ENCODE data around the gene PATZ1. TPM values are rescaled to one million over a fixed set of nuclear protein-coding genes. Genes with fewer than 3 reads are reported as not detected.
A peak's percentile ranks its signal among the peaks of the same experiment; 100 is the strongest.

Gene PATZ1
- total and polyA plus RNA-seq, 2 experiments from 2014 or later = 1.3 to 9.6 TPM

DNA sequence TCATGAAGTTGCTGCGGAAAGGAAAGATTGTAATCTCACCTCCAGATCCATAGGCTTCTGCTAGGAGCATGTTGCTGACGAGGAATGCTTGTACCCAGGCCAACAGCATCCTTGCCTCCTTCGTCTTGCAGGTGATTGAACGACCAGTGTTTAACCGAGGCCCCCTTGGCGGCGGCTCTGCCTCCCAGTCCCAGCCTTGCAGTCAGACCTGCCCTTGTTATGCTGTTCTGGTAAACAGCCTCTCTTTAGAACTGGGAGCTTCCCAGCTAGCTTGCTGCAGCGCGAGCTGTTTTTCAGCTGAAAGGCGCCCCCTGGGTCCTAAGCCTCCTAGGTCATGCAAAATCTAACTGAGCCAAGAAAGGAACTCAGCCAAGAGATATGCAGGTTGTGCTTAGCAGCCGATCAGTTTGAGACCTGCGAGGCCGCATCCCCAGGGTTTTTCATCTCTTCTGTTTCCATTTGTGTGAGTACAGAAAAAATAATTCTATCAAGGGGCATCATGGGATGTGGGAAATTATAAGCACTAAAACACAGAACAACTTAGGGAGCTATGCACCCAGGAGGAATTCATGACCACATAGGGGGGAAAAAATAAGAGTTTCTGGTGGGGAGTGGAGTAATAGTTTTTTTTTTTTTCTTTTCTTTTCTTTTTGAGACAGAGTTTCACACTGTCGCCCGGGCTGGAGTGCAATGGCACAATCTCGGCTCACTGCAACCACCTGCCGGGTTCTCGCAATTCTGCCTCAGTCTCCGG, 53.7 kb downstream of the PATZ1 start, which contains the start of gene PIK3IP1:
TSS of gene PIK3IP1 (minus strand) at position 253 of the 754 bp plus-strand sequence. CDS start at position 109, 144 bp downstream.
- Histone ChIP-seq H3K36me3 (ENCODE audit: low read depth) (no peaks in the 10 kb centered on the region), H3K4me2 (ENCODE audit: unreplicated experiment) (peak within 1 kb of the TSS; percentile 93), H3K79me2 (ENCODE audit: insufficient read depth) (no peaks in the 10 kb centered on the region), H4K20me1 (ENCODE audit: insufficient read depth) (no peaks in the 10 kb centered on the region), H3K9me3 (ENCODE audit: low read depth) (no peaks in the 10 kb centered on the region), H3K9me2 (ENCODE audit: insufficient read depth) (no peaks in the 10 kb centered on the region), H3K4me3 (peak within 1 kb of the TSS; percentile 78), H3K27me3 (replicated peaks; ENCODE audit: insufficient read depth) (no peaks in the 10 kb centered on the region), H3K4me1 (ENCODE audit: insufficient read depth) (peaks cover 24% of the 10 kb centered on the region), H3K27ac (peak within 1 kb of the TSS; percentile 56), H3K9ac (peak within 1 kb of the TSS; percentile 87), H3F3A (ENCODE audit: insufficient read depth) (peaks cover 27% of the 10 kb centered on the region), H2AFZ (peak within 1 kb of the TSS; percentile 87)
- DNase-seq = peak; percentile 91
- in situ Hi-C loops (cut with MboI) = no loop called here
- WGBS, 2 experiments (ENCODE audit: low coverage in 1 of 2, low lambda C conversion rate in 2 of 2, missing lambda C conversion rate in 2 of 2) = 22 to 26% methylated on average over 19 of the region's 19 CpGs
- TF ChIP-seq EZH2 (IDR thresholded peaks at IDR 0.05; ENCODE audit: insufficient read depth, poor library complexity, severe bottlenecking) = no peak
- no peak for TF ChIP-seq EZH2phosphoT487 (IDR thresholded peaks at IDR 0.05; ENCODE audit: insufficient read depth, low read depth)

DNA sequence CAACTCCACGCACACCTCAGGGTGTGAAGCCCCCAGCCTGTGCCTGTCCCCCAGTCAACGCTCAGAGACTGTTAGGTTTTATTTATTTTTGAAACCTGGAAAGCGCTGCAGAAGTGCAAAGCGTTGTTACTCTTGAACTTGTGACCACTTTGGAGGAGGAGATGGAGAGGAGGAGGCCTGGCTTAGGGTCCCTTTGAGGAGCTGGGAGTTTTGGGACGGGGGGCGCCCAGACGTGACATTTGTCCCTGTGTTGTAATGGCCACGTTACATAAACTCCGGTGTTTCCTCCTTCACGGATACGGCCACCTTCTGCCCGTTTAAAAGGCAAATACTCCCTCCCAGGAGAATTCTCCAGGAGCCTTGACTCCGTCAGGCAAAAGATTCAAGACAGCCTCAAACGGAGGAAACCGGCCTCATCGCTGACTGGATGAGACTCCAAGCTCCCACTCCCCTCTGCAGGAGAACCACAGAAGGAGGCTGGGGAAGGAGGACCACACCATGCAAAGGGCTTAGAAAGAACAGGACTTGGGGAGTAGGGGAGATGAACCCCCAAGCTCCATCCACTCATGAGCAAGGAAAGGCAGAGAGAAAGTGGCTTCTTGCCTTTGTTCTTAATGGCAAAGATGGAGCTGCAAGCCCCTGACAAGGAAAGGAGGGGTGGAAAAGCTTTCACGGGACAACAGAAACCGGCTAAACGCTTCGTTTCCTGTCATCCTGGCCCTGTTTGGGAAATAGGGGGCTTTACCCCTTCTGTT, 54.5 kb downstream of the PATZ1 start:
- H3K9me2 ChIP-seq (ENCODE audit: insufficient read depth) = no peaks in the 10 kb centered on the region
- DNase-seq = peak; percentile 60
- H3K27me3 ChIP-seq (replicated peaks; ENCODE audit: insufficient read depth) = no peaks in the 10 kb centered on the region
- WGBS, 2 experiments (ENCODE audit: low coverage in 1 of 2, low lambda C conversion rate in 2 of 2, missing lambda C conversion rate in 2 of 2) = 2% methylated on average over 20 of the region's 20 CpGs
- no peak for TF ChIP-seq EZH2phosphoT487 (IDR thresholded peaks at IDR 0.05; ENCODE audit: insufficient read depth, low read depth)
- TF ChIP-seq EZH2 (IDR thresholded peaks at IDR 0.05; ENCODE audit: insufficient read depth, poor library complexity, severe bottlenecking) = no peak
- peaks cover 18% of the 10 kb centered on the region for H3K4me1 ChIP-seq (ENCODE audit: insufficient read depth)
- H3K9ac ChIP-seq = peak overlapping the region; percentile 87
- peak overlapping the region; percentile 78 for H3K4me3 ChIP-seq
- in situ Hi-C loops (cut with MboI) = no loop called here
- H3K36me3 ChIP-seq (ENCODE audit: low read depth) = no peaks in the 10 kb centered on the region
- peaks cover 21% of the 10 kb centered on the region for H3F3A ChIP-seq (ENCODE audit: insufficient read depth)
- no peaks in the 10 kb centered on the region for H3K9me3 ChIP-seq (ENCODE audit: low read depth)
- H3K79me2 ChIP-seq (ENCODE audit: insufficient read depth) = no peaks in the 10 kb centered on the region
- H3K27ac ChIP-seq = peak overlapping the region; percentile 56
- H4K20me1 ChIP-seq (ENCODE audit: insufficient read depth) = no peaks in the 10 kb centered on the region
- H2AFZ ChIP-seq = peak overlapping the region; percentile 87
- H3K4me2 ChIP-seq (ENCODE audit: unreplicated experiment) = peak overlapping the region; percentile 93

DNA sequence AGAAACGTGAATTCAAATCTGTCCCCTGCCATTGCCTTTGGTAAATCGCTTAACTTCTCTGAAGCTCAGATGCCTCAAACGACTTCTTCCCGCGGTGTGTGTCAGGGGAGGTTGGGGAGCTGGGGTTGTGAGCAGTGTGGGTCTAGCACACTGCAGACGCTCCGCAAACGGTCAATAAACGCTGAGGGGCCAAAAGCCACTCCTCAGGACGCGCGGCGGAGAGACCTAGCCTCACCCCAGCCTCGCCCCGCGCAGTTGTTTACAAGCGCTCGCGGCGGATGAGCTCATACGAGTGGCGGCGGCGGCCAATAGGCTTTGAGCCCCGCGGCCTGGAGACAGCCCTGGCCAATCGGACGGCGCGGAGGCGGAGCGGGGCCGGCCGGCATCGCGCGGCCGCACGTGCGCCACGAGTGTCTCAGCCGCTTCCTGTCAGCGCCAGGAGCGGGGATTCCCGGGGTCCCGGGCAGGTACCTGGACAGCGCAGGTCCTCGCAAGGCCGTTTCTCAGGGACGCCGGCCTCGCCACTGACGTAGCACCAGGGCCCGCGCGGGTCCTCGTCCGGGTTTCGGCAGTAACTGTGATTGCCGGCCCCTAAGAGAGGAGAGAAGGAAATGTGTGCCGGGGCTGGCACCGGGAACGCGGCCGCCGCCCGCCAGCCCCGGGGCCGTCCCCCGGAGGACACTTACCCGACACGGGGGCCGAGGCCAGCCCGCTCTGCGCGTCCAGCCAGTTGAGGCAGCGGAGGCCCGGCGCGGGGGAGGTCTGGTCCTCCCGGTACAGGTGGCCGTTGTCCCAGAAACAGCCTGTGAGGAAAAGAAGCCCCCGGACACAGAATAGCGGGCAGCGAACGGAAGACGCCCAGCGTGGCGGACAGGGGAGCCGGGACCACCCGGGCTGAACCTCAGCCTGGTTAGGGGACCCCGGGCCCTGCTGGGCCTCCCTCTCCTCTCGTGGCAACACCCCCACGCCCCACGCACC, 55.4 kb downstream of the PATZ1 start:
- H3K9me3 ChIP-seq (ENCODE audit: low read depth) = no peaks in the 10 kb centered on the region
- WGBS, 2 experiments (ENCODE audit: low coverage in 1 of 2, low lambda C conversion rate in 2 of 2, missing lambda C conversion rate in 2 of 2) = 1 to 2% methylated on average over 75 to 83 of the region's 95 CpGs
- H3K4me3 ChIP-seq = peak overlapping the region; percentile 78
- peak overlapping the region; percentile 81 for H3K27ac ChIP-seq
- no peaks in the 10 kb centered on the region for H3K27me3 ChIP-seq (replicated peaks; ENCODE audit: insufficient read depth)
- in situ Hi-C loops (cut with MboI) = no loop called here
- peak overlapping the region; percentile 87 for H2AFZ ChIP-seq
- DNase-seq = peak; percentile 99
- H4K20me1 ChIP-seq (ENCODE audit: insufficient read depth) = no peaks in the 10 kb centered on the region
- H3K4me2 ChIP-seq (ENCODE audit: unreplicated experiment) = peak overlapping the region; percentile 93
- H3K79me2 ChIP-seq (ENCODE audit: insufficient read depth) = no peaks in the 10 kb centered on the region
- TF ChIP-seq EZH2phosphoT487 (IDR thresholded peaks at IDR 0.05; ENCODE audit: insufficient read depth, low read depth) = no peak
- TF ChIP-seq EZH2 (IDR thresholded peaks at IDR 0.05; ENCODE audit: insufficient read depth, poor library complexity, severe bottlenecking) = no peak
- no peaks in the 10 kb centered on the region for H3K9me2 ChIP-seq (ENCODE audit: insufficient read depth)
- H3K9ac ChIP-seq = peak overlapping the region; percentile 87
- H3F3A ChIP-seq (ENCODE audit: insufficient read depth) = peaks cover 13% of the 10 kb centered on the region
- peaks cover 10% of the 10 kb centered on the region for H3K4me1 ChIP-seq (ENCODE audit: insufficient read depth)
- no peaks in the 10 kb centered on the region for H3K36me3 ChIP-seq (ENCODE audit: low read depth)

DNA sequence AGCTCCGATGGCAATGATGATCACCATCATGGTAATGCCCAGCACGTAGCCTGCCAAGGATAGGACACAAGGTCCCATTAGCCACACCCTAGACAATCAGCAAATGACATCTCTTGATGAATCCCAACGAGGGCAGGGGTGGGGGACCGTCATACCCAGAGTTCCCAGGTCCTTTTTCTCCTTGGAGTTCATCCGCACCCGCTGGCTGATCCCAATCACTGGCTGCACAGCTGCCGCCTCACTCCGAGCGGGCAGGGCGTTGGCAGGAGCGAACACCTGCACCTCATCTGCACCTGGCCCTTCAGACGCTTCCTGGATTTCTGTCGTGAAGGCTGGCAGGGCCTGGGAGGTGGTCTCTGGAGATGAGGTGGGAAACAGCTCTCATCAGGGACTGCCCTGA, 56.8 kb downstream of the PATZ1 start:
- no peaks in the 10 kb centered on the region for H3K27me3 ChIP-seq (replicated peaks; ENCODE audit: insufficient read depth)
- no peaks in the 10 kb centered on the region for H4K20me1 ChIP-seq (ENCODE audit: insufficient read depth)
- no peak overlapping the region for H3K4me3 ChIP-seq
- 78 to 81% methylated on average over 13 of the region's 13 CpGs for WGBS, 2 experiments (ENCODE audit: low coverage in 1 of 2, low lambda C conversion rate in 2 of 2, missing lambda C conversion rate in 2 of 2)
- H3K4me2 ChIP-seq (ENCODE audit: unreplicated experiment) = no peak overlapping the region
- H2AFZ ChIP-seq = no peak overlapping the region
- no peaks in the 10 kb centered on the region for H3K36me3 ChIP-seq (ENCODE audit: low read depth)
- TF ChIP-seq EZH2phosphoT487 (IDR thresholded peaks at IDR 0.05; ENCODE audit: insufficient read depth, low read depth) (no peak), EZH2 (IDR thresholded peaks at IDR 0.05; ENCODE audit: insufficient read depth, poor library complexity, severe bottlenecking) (no peak)
- peaks cover 5% of the 10 kb centered on the region; the same call in 1 of the 2 replicates for H3K4me1 ChIP-seq (ENCODE audit: insufficient read depth)
- no peaks in the 10 kb centered on the region for H3K9me2 ChIP-seq (ENCODE audit: insufficient read depth)
- H3K79me2 ChIP-seq (ENCODE audit: insufficient read depth) = no peaks in the 10 kb centered on the region
- no peak overlapping the region for H3K9ac ChIP-seq
- peaks cover 7% of the 10 kb centered on the region; the same call in 1 of the 2 replicates for H3F3A ChIP-seq (ENCODE audit: insufficient read depth)
- in situ Hi-C loops (cut with MboI) = no loop called here
- H3K9me3 ChIP-seq (ENCODE audit: low read depth) = no peaks in the 10 kb centered on the region
- no peak for DNase-seq
- no peak overlapping the region for H3K27ac ChIP-seq
